T-cell (primary cell): ENCODE data around the gene TLR1. TPM values are rescaled to one million over a fixed set of nuclear protein-coding genes. Genes with fewer than 3 reads are reported as not detected.

Experiments
- ATAC-seq, 4 experiments: fragments of 200-7000 bp in 3 of 4; fragments of 150-1000 bp in 1 of 4; cut with Tn5 transposase; replicated peaks in 1 of 4; 1 replicate in 3 of 4; 2 replicates in 1 of 4; pipeline ENCODE4 v1.10.0; 2021; ENCODE audit warnings: moderate library complexity in 3 of 4, mild to moderate bottlenecking in 2 of 4, moderate number of reproducible peaks in 1 of 4
- CTCF ChIA-PET, 2 donors: fragments of 300-600 bp; sonication (Branson Sonifier 250); formaldehyde crosslinking; loops; one replicate each; lab custom pipeline; 2022; ENCODE audit warnings: antibody characterized with exemption in 2 of 2; lab: Charles Lee
- POLR2A ChIA-PET, 2 donors: fragments of 300-600 bp; sonication (Branson Sonifier 250); formaldehyde crosslinking; loops; one replicate each; lab custom pipeline; 2022; ENCODE audit warnings: antibody characterized with exemption in 2 of 2; lab: Charles Lee
- DNase-seq, 35 experiments: peaks; one replicate each; pipeline versions ENCODE4 v3.0.0 to v3.0.0-alpha.2; 2013 to 2023
- H3K27ac ChIP-seq: one replicate; pipeline ENCODE4 v1.5.1; 2013; ENCODE audit warnings: low read length
- H3K27me3 ChIP-seq, 2 experiments: replicated peaks in 1 of 2; 1 replicate in 1 of 2; 2 replicates in 1 of 2; pipeline versions ENCODE4 v1.6.1 to v1.7.0; 2013; ENCODE audit warnings: low read length in 1 of 2, mixed read lengths in 1 of 2; ENCODE audit not compliant: control insufficient read depth in 2 of 2, insufficient read depth in 2 of 2; ENCODE audit errors: extremely low read depth in 1 of 2
- H3K36me3 ChIP-seq, 2 donors: 1 replicate in 1 of 2; 2 replicates in 1 of 2; pipeline versions ENCODE4 v1.6.1 to v1.7.0; 2013; ENCODE audit warnings: low read length in 1 of 2; ENCODE audit not compliant: control insufficient read depth in 2 of 2, insufficient read depth in 1 of 2; ENCODE audit errors: extremely low read depth in 1 of 2
- H3K4me1 ChIP-seq, 2 experiments: 1 replicate in 1 of 2; 2 replicates in 1 of 2; pipeline versions ENCODE4 v1.6.1 to v1.7.0; 2013; ENCODE audit warnings: low read length in 2 of 2, mixed read lengths in 1 of 2; ENCODE audit not compliant: insufficient read depth in 2 of 2, control insufficient read depth in 1 of 2; ENCODE audit errors: extremely low read depth in 1 of 2
- H3K4me3 ChIP-seq, 2 donors: 1 replicate in 1 of 2; 2 replicates in 1 of 2; pipeline versions ENCODE4 v1.5.1 to v1.7.0; 2013; ENCODE audit warnings: mild to moderate bottlenecking in 2 of 2, low read length in 1 of 2, moderate library complexity in 1 of 2; ENCODE audit not compliant: control insufficient read depth in 1 of 2; ENCODE audit errors: extremely low read depth in 1 of 2
- H3K9me3 ChIP-seq: 2 replicates; pipeline ENCODE4 v1.7.0; 2013
- H3K27ac Mint-ChIP-seq, 2 donors: one replicate each; pipeline ENCODE4 v1.8.0; 2020 to 2021; ENCODE audit warnings: mild to moderate bottlenecking in 2 of 2, mixed read lengths in 2 of 2
- H3K27me3 Mint-ChIP-seq, 2 donors: one replicate each; pipeline ENCODE4 v1.8.0; 2021 to 2022; ENCODE audit warnings: mixed read lengths in 2 of 2
- H3K36me3 Mint-ChIP-seq: one replicate; pipeline ENCODE4 v1.8.0; 2021; ENCODE audit warnings: mixed read lengths
- H3K4me1 Mint-ChIP-seq, 3 donors: one replicate each; pipeline ENCODE4 v1.8.0; 2020 to 2022; ENCODE audit warnings: mixed read lengths in 3 of 3, mild to moderate bottlenecking in 1 of 3
- H3K4me3 Mint-ChIP-seq, 3 donors: one replicate each; pipeline ENCODE4 v1.8.0; 2020 to 2022; ENCODE audit warnings: mild to moderate bottlenecking in 3 of 3, mixed read lengths in 3 of 3, moderate library complexity in 3 of 3
- H3K9me3 Mint-ChIP-seq, 3 donors: one replicate each; pipeline ENCODE4 v1.8.0; 2020 to 2022; ENCODE audit warnings: mixed read lengths in 3 of 3
- WGBS: methylation state at CpG from one replicate; pipeline ENCODE4 v1.1.5; 2013; ENCODE audit warnings: missing lambda C conversion rate; ENCODE audit not compliant: insufficient coverage; 5-methylcytosine and 5-hydroxymethylcytosine counted together
- total RNA-seq, 35 experiments: library from RNA in 6 of 35; stranded (reverse) in 6 of 35; fragments of 120-200 nt in 1 of 35; gene quantifications; one replicate each; pipeline versions ENCODE4 v1.2.1 to v1.2.4 and lab custom pipeline; 2013 to 2026

TLR1 gene
- total RNA-seq, 5 donors from 2014 or later (not counting 1 experiment from before 2014, with no cell fraction given): 10.4 to 26.0 (median 18.0) TPM

DNA sequence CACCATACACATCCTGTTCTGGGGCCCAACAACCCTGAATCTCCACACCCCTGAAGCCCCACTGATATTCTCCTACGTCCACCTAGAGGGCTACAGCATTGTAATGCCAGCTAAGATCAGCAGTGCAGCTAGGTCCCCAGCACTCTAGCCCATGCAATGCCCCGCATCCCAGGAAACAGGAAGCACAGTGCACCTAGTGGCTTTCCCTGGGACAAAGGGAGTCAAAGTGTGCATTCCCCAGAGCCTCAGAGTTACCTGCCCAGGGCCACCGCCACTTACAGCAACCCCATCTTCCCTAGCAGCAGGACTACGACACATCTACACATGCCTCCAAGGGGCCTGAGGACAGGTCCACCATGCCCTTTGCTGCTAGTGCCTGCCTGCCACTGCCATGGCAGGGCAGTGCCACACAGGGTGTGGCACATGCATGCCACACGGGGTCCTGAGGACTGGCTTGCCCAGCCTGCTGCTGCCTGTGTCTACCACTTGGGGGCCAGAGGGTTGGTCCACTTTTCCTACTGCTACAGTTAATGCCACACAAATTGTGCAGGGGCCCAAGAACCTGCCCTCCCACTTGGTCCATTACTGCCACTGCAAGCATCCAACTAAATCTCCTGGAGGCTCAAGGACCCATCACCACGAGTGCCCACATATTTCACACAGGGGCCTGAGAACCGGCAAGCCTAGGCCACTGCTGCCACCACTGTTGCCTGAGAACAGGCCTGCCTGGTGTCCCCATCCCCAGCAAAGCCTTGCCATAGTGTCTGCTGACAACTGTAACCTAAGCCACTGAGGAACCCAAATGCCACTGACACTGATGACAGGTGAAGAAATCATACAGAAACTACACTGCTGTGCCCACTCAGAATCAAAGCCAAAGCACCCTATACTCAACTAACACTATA is 28.3 kb upstream of the TLR1 start:
- Mint-ChIP-seq H3K36me3 (peaks cover 27% of the 10 kb centered on the region), H3K9me3 (peaks cover 13 to 16% (median 14%) of the 10 kb centered on the region in 3 donors), H3K4me3 (no peak overlapping the region), H3K27me3 (no peaks in the 10 kb centered on the region), H3K27ac (no peak overlapping the region), H3K4me1 (peaks cover 10 to 23% (median 11%) of the 10 kb centered on the region in 3 donors)
- ChIA-PET POLR2A (no interaction called here), CTCF (interaction anchor here in 1 of 2 donors (1.7 kb wide), 1 partner anchor 28 kb away, joined by 4 read pairs; no protein-coding TSS in a partner anchor)
- H3K4me3 ChIP-seq: no peak overlapping the region
- H3K36me3 ChIP-seq: no peaks in the 10 kb centered on the region
- no peak for ATAC-seq
- H3K27me3 ChIP-seq: no peaks in the 10 kb centered on the region
- H3K27ac ChIP-seq: no peak overlapping the region
- DNase-seq: no peak
- H3K9me3 ChIP-seq: no peaks in the 10 kb centered on the region
- 94% methylated on average over 6 of the region's 7 CpGs for WGBS
- H3K4me1 ChIP-seq: peaks cover 0 to 3% of the 10 kb centered on the region in 2 experiments

DNA sequence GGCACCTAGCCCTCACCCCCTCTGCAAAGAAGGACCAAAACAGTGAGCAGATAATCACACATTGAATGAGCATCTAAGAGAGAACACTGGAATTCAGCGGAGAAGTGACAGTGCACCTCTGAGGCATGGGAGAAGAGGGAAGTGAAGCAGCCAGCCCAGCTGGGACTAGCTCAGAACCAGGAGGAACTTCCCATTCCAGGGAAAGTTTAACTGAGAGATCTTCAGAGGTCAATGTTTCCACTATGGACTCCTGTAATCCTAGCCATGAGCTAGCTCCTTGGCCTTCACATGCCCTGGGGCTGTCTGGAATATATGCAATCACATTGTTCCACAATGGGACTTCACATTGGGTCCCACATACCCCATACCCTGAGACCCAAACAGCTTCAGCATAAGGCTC is 27.6 kb upstream of the TLR1 start:
- Mint-ChIP-seq H3K4me3 (no peak overlapping the region), H3K9me3 (peaks cover 13 to 16% (median 14%) of the 10 kb centered on the region in 3 donors), H3K4me1 (peaks cover 3 to 16% (median 5%) of the 10 kb centered on the region in 3 donors), H3K27me3 (no peaks in the 10 kb centered on the region), H3K36me3 (peaks cover 30% of the 10 kb centered on the region), H3K27ac (no peak overlapping the region)
- H3K27me3 ChIP-seq: no peaks in the 10 kb centered on the region
- no peak overlapping the region for H3K4me3 ChIP-seq
- peaks cover 0 to 3% of the 10 kb centered on the region in 2 experiments for H3K4me1 ChIP-seq
- no peaks in the 10 kb centered on the region for H3K9me3 ChIP-seq
- DNase-seq (no peak), ATAC-seq (no peak)
- ChIA-PET POLR2A (no interaction called here), CTCF (interaction anchor here in 1 of 2 donors (0.6 kb wide), 1 partner anchor 748 kb away, joined by 9 read pairs; no protein-coding TSS in a partner anchor)
- H3K36me3 ChIP-seq: no peaks in the 10 kb centered on the region
- no peak overlapping the region for H3K27ac ChIP-seq
- WGBS: 80% methylated on average over 1 of the region's 1 CpG

DNA sequence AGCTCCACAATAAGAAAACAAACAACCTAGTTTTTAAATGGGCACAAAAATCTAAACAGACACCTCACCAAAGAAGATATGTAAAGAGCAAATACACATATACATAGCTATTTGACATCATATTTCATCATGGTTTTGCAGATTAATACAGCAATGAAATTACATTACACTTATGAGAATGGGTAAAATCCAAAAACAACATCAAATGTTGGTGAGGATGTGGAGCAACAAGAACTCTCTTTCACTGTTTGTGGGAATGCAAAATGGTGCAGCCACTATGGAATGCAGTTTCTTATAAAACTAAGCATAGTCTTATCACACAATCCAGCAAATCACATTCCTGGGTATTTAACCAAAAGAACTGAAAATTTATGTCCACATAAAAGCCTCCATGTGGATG is 27.1 kb upstream of the TLR1 start:
- CTCF ChIA-PET: interaction anchor here (0.6 to 1.4 kb wide), 4 partner anchors 35 to 748 kb away, joined by 3 to 9 read pairs (median 4); no protein-coding TSS in a partner anchor
- Mint-ChIP-seq H3K4me3 (no peak overlapping the region), H3K4me1 (peaks cover 0 to 12% (median 0%) of the 10 kb centered on the region in 3 donors), H3K9me3 (peaks cover 13 to 16% (median 14%) of the 10 kb centered on the region in 3 donors), H3K27me3 (no peaks in the 10 kb centered on the region), H3K27ac (no peak overlapping the region), H3K36me3 (peaks cover 33% of the 10 kb centered on the region)
- Histone ChIP-seq H3K9me3 (no peaks in the 10 kb centered on the region), H3K4me3 (no peak overlapping the region), H3K27me3 (no peaks in the 10 kb centered on the region), H3K36me3 (no peaks in the 10 kb centered on the region), H3K4me1 (peaks cover 0 to 3% of the 10 kb centered on the region in 2 experiments), H3K27ac (no peak overlapping the region)
- no peak for ATAC-seq
- no peak for DNase-seq
- POLR2A ChIA-PET: interaction anchor here (0.6 to 0.9 kb wide), 2 partner anchors 12 to 97 kb away, joined by 3 read pairs; no protein-coding TSS in a partner anchor

DNA sequence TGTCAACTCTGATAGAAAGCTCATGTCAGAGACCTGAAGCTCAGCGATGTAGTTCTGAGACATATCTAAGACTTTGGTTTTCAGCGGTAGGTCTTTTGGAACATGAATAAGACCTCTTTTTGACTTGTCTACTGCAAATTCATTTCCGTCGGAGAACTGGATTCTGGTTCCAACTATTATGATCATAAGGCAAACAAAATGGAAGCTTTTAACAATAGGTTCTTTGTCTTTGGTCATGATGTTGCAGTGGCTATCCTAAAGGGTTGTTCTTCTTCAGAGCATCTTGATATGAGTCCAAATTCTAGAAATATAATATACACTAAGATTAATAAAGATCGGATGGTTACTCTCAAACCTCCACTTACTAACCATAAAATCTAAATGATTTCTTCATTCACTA is 24.6 kb upstream of the TLR1 start:
- Histone ChIP-seq H3K27ac (no peak overlapping the region), H3K27me3 (no peaks in the 10 kb centered on the region), H3K36me3 (no peaks in the 10 kb centered on the region), H3K4me3 (no peak overlapping the region), H3K9me3 (no peaks in the 10 kb centered on the region), H3K4me1 (peaks cover 0 to 3% of the 10 kb centered on the region in 2 experiments)
- WGBS: 80% methylated on average over 4 of the region's 5 CpGs
- peaks cover under 1 to 6% (median 2%) of the 10 kb centered on the region in 3 donors for H3K9me3 Mint-ChIP-seq
- H3K36me3 Mint-ChIP-seq: peaks cover 31% of the 10 kb centered on the region
- no peak for ATAC-seq
- ChIA-PET POLR2A (no interaction called here), CTCF (interaction anchor here in 1 of 2 donors (0.9 kb wide), 1 partner anchor 516 kb away, joined by 3 read pairs; no protein-coding TSS in a partner anchor)
- peaks cover 0 to 9% (median 0%) of the 10 kb centered on the region in 3 donors for H3K4me1 Mint-ChIP-seq
- H3K4me3 Mint-ChIP-seq: no peak overlapping the region
- H3K27me3 Mint-ChIP-seq: no peaks in the 10 kb centered on the region
- DNase-seq: no peak
- no peak overlapping the region for H3K27ac Mint-ChIP-seq

DNA sequence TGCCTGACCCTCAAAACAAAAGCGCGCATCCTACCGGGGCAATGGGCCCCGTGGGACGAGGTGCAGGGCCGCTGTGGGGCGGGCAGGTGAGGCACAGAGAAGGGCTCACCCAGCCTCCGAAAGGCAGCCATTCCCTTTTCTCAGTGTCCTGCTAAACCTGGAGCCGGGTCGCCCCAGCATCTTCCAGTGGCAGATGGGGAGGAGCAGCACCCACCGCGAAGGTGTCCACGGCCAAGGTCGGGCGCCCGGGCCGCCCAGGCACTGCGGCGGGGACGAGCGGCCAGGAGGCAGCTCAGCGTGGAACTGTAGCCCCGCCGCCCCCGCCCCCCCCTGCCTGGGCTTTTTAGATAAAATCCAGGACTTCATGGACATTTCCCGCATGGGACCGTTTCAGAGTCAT is 19.2 kb upstream of the TLR1 start:
- H3K9me3 Mint-ChIP-seq: peaks cover 3 to 8% (median 7%) of the 10 kb centered on the region in 3 donors
- Histone ChIP-seq H3K9me3 (no peaks in the 10 kb centered on the region), H3K27ac (no peak overlapping the region), H3K4me1 (no peaks in the 10 kb centered on the region), H3K27me3 (no peaks in the 10 kb centered on the region), H3K4me3 (no peak overlapping the region), H3K36me3 (no peaks in the 10 kb centered on the region)
- CTCF ChIA-PET: no interaction called here
- H3K27ac Mint-ChIP-seq: no peak overlapping the region
- no peak overlapping the region for H3K4me3 Mint-ChIP-seq
- 93% methylated on average over 21 of the region's 27 CpGs for WGBS
- H3K27me3 Mint-ChIP-seq: no peaks in the 10 kb centered on the region
- no peak for ATAC-seq
- H3K4me1 Mint-ChIP-seq: peaks cover 12 to 19% (median 12%) of the 10 kb centered on the region in 3 donors
- no peak for DNase-seq
- POLR2A ChIA-PET: no interaction called here
- peaks cover 29% of the 10 kb centered on the region for H3K36me3 Mint-ChIP-seq

DNA sequence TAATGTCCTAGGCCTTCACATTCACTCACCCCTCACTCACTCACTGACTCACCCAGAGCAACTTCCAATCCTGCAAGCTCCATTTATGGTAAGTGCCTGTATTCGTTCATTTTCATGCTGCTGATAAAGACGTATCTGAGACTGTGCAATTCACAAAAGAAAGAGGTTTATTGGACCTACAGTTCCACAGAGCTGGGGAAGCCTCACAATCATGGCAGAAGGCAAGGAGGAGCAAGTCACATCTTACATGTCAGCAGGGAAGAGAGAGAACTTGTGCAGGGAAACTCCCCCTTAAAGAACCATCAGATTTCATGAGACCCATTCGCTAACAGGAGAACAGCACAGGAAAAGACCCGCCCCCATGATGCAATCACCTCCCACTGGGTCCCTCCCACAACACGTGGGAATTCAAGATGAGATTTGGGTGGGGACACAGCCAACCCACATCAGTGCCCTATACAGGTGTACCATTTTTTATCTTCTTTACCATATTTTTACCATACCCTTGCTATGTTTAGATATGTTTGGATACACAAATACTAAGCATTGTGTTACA is 18.2 kb upstream of the TLR1 start:
- Histone ChIP-seq H3K9me3 (no peaks in the 10 kb centered on the region), H3K27me3 (no peaks in the 10 kb centered on the region), H3K4me1 (no peaks in the 10 kb centered on the region), H3K36me3 (no peaks in the 10 kb centered on the region), H3K27ac (no peak overlapping the region), H3K4me3 (no peak overlapping the region)
- ChIA-PET CTCF (no interaction called here), POLR2A (interaction anchor here (0.6 kb wide), 2 partner anchors 47 to 643 kb away, joined by 3 read pairs; no protein-coding TSS in a partner anchor)
- WGBS: 100% methylated on average over 1 of the region's 5 CpGs
- DNase-seq (no peak), ATAC-seq (no peak)
- Mint-ChIP-seq H3K4me3 (no peak overlapping the region), H3K4me1 (peaks cover 12 to 23% (median 12%) of the 10 kb centered on the region in 3 donors), H3K9me3 (peaks cover 3 to 8% (median 7%) of the 10 kb centered on the region in 3 donors), H3K36me3 (peaks cover 29% of the 10 kb centered on the region), H3K27ac (no peak overlapping the region), H3K27me3 (no peaks in the 10 kb centered on the region)
